Chondrocyte (in vitro differentiated cells): ENCODE measurements around the gene ST6GAL2. TPM values are rescaled to one million over a fixed set of nuclear protein-coding genes. Genes with fewer than 3 reads are reported as not detected.
A peak's percentile ranks its signal among the peaks of the same experiment; 100 is the strongest.

Source experiments
- DNase-seq: peaks from one replicate; pipeline ENCODE4 v3.0.0; 2021; ENCODE audit warnings: mixed read lengths, low spot score
- H3K27ac Mint-ChIP-seq: one replicate; pipeline ENCODE4 v1.8.0; 2021; ENCODE audit warnings: mild to moderate bottlenecking, moderate library complexity, mixed read lengths; ENCODE audit not compliant: unreplicated experiment
- H3K27me3 Mint-ChIP-seq: 2 replicates; pipeline ENCODE4 v1.8.0; 2021; ENCODE audit warnings: low read depth, mixed read lengths
- H3K36me3 Mint-ChIP-seq: 2 replicates; pipeline ENCODE4 v1.8.0; 2021; ENCODE audit warnings: low read depth, mixed read lengths
- H3K4me1 Mint-ChIP-seq: 2 replicates; pipeline ENCODE4 v1.8.0; 2021; ENCODE audit warnings: low read depth, mild to moderate bottlenecking, mixed read lengths
- H3K4me3 Mint-ChIP-seq: one replicate; pipeline ENCODE4 v1.8.0; 2021; ENCODE audit warnings: mild to moderate bottlenecking, moderate library complexity, mixed read lengths; ENCODE audit not compliant: unreplicated experiment
- H3K9me3 Mint-ChIP-seq: 2 replicates; pipeline ENCODE4 v1.8.0; 2021; ENCODE audit warnings: low read depth, mixed read lengths
- CTCF ChIP-seq: fragments of 200-600 bp; sonication (generic); IDR thresholded peaks from 2 replicates; pipeline ENCODE4 v1.5.0; 2021; ENCODE audit warnings: antibody characterized with exemption, mild to moderate bottlenecking, moderate library complexity
- total RNA-seq: library from RNA; stranded (reverse); gene quantifications from 3 replicates; pipeline ENCODE4 v1.2.1, GENCODE V29; 2021

ST6GAL2 gene
- total RNA-seq, 1 donor from 2014 or later, result 144 TPM

DNA sequence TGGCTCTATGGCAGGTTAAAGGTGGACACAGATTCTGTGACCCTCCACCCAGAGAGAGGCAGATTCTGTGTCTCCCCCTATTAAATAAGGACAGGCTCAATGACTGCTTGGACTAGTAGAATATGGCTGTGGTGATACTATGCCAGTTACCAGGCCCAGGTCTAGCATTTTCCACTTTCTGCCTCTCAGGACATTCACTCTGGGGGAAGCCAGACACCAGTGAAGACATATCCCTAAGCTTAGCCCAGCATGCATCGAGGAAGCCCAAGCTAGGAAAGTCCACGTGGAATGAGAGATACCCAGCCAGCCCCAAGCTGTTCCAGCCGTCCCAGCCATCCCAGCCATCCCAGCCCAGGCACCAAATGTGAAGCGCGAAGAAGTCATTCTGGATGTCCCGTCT lies 40.3 kb downstream of the ST6GAL2 start:
- DNase-seq, result no peak
- no peak for TF ChIP-seq CTCF
- Mint-ChIP-seq H3K27ac (no peak overlapping the region), H3K4me3 (no peak overlapping the region), H3K4me1 (peaks cover 81% of the 10 kb centered on the region), H3K9me3 (no peaks in the 10 kb centered on the region), H3K27me3 (no peaks in the 10 kb centered on the region), H3K36me3 (peaks cover 16% of the 10 kb centered on the region)

GRCh38 chr2:106843910-106844250 lies 42.1 kb downstream of the ST6GAL2 start:
- Mint-ChIP-seq H3K4me1 (peaks cover 79% of the 10 kb centered on the region), H3K27ac (no peak overlapping the region), H3K4me3 (no peak overlapping the region), H3K9me3 (no peaks in the 10 kb centered on the region), H3K27me3 (no peaks in the 10 kb centered on the region), H3K36me3 (peaks cover 26% of the 10 kb centered on the region)
- DNase-seq, result no peak
- TF ChIP-seq CTCF, result no peak

DNA sequence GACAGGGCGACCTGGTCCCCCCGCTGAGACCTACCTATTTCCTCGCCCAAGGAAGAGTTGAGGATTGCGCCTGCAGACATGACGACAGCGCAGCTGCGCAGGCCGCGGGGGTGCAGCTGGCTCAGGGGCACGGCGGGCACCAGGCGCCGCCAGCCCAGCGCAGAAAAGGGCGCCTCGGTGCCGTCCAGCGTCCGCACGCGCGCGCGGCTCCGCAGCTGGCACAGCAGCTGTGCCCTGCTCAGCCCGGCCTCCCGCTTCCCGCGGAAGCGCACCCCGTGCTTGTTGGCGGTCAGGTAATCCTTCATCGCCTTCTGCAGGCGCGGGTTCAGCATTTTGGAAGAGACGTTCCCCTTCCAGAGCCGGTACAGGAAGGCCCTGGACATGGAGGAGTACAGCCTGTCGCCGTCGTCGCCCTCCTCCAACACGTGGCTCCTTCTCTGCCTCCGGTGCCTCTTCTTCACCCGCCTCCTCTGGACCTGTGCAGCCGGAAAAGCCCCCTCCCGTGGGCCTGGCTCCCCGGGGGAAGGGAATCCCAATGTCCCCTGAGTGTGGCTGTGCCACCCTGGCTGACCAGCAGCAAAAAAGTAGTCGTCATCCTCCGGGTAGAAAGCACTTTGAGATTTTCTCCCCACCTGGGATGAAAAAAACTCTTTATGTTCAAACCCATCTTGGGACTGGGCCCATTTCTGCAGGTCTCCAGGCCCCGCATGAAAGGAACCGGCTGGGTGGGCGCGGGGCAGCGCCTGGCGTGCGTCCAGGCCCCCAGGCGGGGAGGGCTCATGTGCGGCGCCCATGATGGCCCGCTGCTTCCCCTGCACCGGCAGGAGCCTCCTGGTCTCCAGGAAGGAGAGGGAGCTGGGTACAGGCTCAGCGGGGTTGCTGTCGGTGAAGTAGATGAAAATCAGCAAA lies 42.7 kb downstream of the ST6GAL2 start:
- Mint-ChIP-seq H3K36me3 (peaks cover 28% of the 10 kb centered on the region), H3K4me1 (peaks cover 73% of the 10 kb centered on the region), H3K4me3 (no peak overlapping the region), H3K27me3 (no peaks in the 10 kb centered on the region), H3K9me3 (no peaks in the 10 kb centered on the region), H3K27ac (no peak overlapping the region)
- DNase-seq, result no peak
- TF ChIP-seq CTCF, result no peak

DNA sequence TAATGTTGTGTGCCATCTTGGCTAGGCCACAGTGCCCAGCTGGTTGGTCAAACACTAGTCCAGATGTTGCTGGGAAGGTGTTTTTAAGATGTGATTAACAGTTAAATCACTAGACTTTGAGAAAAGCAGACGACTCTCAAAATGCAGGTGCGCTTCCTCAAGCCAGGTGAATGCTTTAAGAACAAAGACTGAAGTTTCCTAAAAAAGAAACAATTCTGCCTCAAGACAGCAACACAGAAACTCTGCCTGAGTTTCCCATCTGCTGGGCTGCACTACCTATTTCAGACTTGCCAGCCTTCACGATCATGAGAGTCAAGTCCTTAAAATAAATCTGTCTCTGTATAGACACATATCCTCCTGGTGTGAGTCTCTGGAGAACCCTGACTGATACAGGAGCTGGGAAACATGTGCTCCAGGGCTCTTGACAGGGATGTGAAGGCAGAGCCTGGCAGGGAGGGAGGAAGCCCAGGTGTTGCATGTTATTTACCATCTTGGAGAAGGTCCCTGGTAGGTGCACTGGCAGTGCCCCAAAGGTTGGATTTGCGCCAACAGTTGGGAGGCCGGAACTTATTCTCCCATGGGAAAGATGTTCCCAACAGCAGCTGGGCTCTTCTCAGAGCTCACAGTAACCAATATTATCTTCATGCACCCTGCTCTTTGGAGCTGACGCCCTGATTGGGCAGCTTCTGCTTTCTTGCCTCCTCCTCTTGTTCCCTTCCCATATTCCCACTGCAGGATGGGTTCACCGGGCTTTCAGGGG lies 43.9 kb downstream of the ST6GAL2 start:
- peaks cover 29% of the 10 kb centered on the region for H3K36me3 Mint-ChIP-seq
- no peak overlapping the region for H3K27ac Mint-ChIP-seq
- no peaks in the 10 kb centered on the region for H3K27me3 Mint-ChIP-seq
- DNase-seq, result no peak
- H3K9me3 Mint-ChIP-seq, result no peaks in the 10 kb centered on the region
- no peak for TF ChIP-seq CTCF
- peaks cover 61% of the 10 kb centered on the region for H3K4me1 Mint-ChIP-seq
- no peak overlapping the region for H3K4me3 Mint-ChIP-seq

GRCh38 chr2:106840818-106841217 lies 45.1 kb downstream of the ST6GAL2 start:
- H3K27ac Mint-ChIP-seq, result peak overlapping the region; percentile 71
- H3K4me3 Mint-ChIP-seq, result no peak overlapping the region
- H3K9me3 Mint-ChIP-seq, result no peaks in the 10 kb centered on the region
- TF ChIP-seq CTCF, result no peak
- no peak for DNase-seq
- H3K4me1 Mint-ChIP-seq, result peaks cover 57% of the 10 kb centered on the region
- H3K36me3 Mint-ChIP-seq, result peaks cover 29% of the 10 kb centered on the region
- no peaks in the 10 kb centered on the region for H3K27me3 Mint-ChIP-seq
